Breast epithelium (tissue), 3 donors: ENCODE measurements around the gene CABP7.

Experiments used
- CTCF ChIP-seq, 3 donors: fragments of 450-650 bp; IDR thresholded peaks; one replicate each; pipeline ENCODE4 v1.5.1; 2016 to 2017; ENCODE audit warnings: antibody characterized with exemption in 3 of 3, mild to moderate bottlenecking in 3 of 3, moderate library complexity in 3 of 3
- POLR2A ChIP-seq: fragments of 450-650 bp; IDR thresholded peaks from one replicate; pipeline ENCODE4 v1.6.1; 2016; ENCODE audit warnings: antibody characterized with exemption, mild to moderate bottlenecking, moderate library complexity
- POLR2AphosphoS5 ChIP-seq, 3 donors: sonication (generic); formaldehyde crosslinking; IDR thresholded peaks; one replicate each; pipeline ENCODE4 v1.6.1; 2017; ENCODE audit warnings: antibody characterized with exemption in 3 of 3

GRCh38 chr22:29695129-29695926 is 24.5 kb upstream of the CABP7 start:
- TF ChIP-seq CTCF (IDR thresholded peaks at IDR 0.05), result no peak
- TF ChIP-seq POLR2A, result no peak
- TF ChIP-seq POLR2AphosphoS5 (IDR thresholded peaks at IDR 0.05), result no peak
